ENCODE results near the gene KRT40. TPM values are rescaled to one million over a fixed set of nuclear protein-coding genes. Genes with fewer than 3 reads are reported as not detected.

The KRT40 gene
- polyA plus RNA-seq, 1 experiment = not detected

- H3K27me3 ChIP-seq (ENCODE audit: control insufficient read depth, insufficient read depth, low read length) = no peaks in the 10 kb centered on the region
- TF ChIP-seq CTCF (IDR thresholded peaks at IDR 0.05; ENCODE audit: insufficient read depth, low read depth, low read length) = no peak
- DNase-seq (ENCODE audit: low read depth) = no peak
- ChIA-PET CTCF (no interaction called here), POLR2A (no interaction called here)
- no peak overlapping the region for H3K4me3 ChIP-seq (ENCODE audit: low read depth, low read length)
- no peaks in the 10 kb centered on the region for H3K36me3 ChIP-seq (ENCODE audit: control insufficient read depth, insufficient read depth, low read length)
These were observed 13.2 kb upstream of the KRT40 start for GRCh38 chr17:40997361-40997760.

DNA sequence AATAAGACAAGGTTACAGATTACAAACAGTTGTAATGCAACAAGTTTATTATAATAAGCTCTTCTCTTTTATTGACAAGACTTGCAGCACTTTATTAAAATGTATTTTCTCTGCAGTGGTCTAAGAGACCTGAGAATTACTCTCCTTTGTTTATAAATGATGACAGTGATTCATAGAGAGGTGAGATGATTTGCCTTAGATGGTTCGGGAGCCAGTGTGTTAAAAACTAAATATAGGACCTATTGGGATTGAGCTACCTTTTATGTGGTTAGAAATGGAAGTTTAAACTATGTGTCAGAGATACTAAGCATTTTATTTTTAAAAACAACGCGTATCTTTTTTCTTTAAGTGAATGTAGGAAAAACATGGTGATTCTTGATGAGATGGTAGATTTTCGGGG, 12.7 kb upstream of the KRT40 start:
- TF ChIP-seq CTCF (IDR thresholded peaks at IDR 0.05; ENCODE audit: insufficient read depth, low read depth, low read length) = no peak
- Histone ChIP-seq H3K4me3 (ENCODE audit: low read depth, low read length) (no peak overlapping the region), H3K27me3 (ENCODE audit: control insufficient read depth, insufficient read depth, low read length) (no peaks in the 10 kb centered on the region), H3K36me3 (ENCODE audit: control insufficient read depth, insufficient read depth, low read length) (no peaks in the 10 kb centered on the region)
- DNase-seq (ENCODE audit: low read depth) = no peak
- ChIA-PET CTCF (no interaction called here), POLR2A (no interaction called here)

- TF ChIP-seq CTCF (IDR thresholded peaks at IDR 0.05; ENCODE audit: insufficient read depth, low read depth, low read length) = no peak
- no peak for DNase-seq (ENCODE audit: low read depth)
- H3K27me3 ChIP-seq (ENCODE audit: control insufficient read depth, insufficient read depth, low read length) = no peaks in the 10 kb centered on the region
- CTCF ChIA-PET = no interaction called here
- POLR2A ChIA-PET = no interaction called here
- H3K4me3 ChIP-seq (ENCODE audit: low read depth, low read length) = no peak overlapping the region
- no peaks in the 10 kb centered on the region for H3K36me3 ChIP-seq (ENCODE audit: control insufficient read depth, insufficient read depth, low read length)
These were observed 11.0 kb upstream of the KRT40 start for GRCh38 chr17:40995116-40995515.

- POLR2A ChIA-PET = no interaction called here
- no peak within 1 kb of the TSS for H3K4me3 ChIP-seq (ENCODE audit: low read depth, low read length)
- DNase-seq (ENCODE audit: low read depth) = no peak
- CTCF ChIA-PET = no interaction called here
- H3K36me3 ChIP-seq (ENCODE audit: control insufficient read depth, insufficient read depth, low read length) = no peaks in the 10 kb centered on the region
- no peaks in the 10 kb centered on the region for H3K27me3 ChIP-seq (ENCODE audit: control insufficient read depth, insufficient read depth, low read length)
- TF ChIP-seq CTCF (IDR thresholded peaks at IDR 0.05; ENCODE audit: insufficient read depth, low read depth, low read length) = no peak
These were observed 9.7 kb upstream of the KRT40 start, which contains the start of gene KRTAP3-3 for GRCh38 chr17:40993839-40994238. TSS of gene KRTAP3-3 (minus strand) at chr17:40994164. CDS start at chr17:40994097, 67 bp downstream.

DNA sequence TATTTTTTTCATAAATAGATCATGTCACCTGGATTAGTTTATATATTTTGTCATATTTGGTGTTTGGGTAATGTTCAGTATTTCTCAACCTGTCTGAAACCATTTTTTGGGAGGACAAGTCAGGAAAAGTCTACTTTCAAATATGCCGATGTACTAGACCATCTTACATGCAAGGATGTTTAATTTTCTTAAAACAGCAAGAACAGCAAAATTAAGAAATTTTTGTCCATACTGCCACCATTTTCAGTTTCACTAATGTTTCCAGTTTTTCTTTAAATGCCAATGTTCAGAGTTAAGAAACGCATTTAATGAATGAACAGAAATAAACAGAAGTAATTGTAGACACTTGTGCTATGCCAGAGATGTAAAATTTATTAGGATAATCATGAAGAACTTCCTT, 9.0 kb upstream of the KRT40 start:
- no peaks in the 10 kb centered on the region for H3K36me3 ChIP-seq (ENCODE audit: control insufficient read depth, insufficient read depth, low read length)
- ChIA-PET CTCF (no interaction called here), POLR2A (no interaction called here)
- DNase-seq (ENCODE audit: low read depth) = no peak
- H3K27me3 ChIP-seq (ENCODE audit: control insufficient read depth, insufficient read depth, low read length) = no peaks in the 10 kb centered on the region
- TF ChIP-seq CTCF (IDR thresholded peaks at IDR 0.05; ENCODE audit: insufficient read depth, low read depth, low read length) = no peak
- H3K4me3 ChIP-seq (ENCODE audit: low read depth, low read length) = no peak overlapping the region
